Fibroblast of the aortic adventitia (primary cell): ENCODE data around the gene POLR2C. TPM values are rescaled to one million over a fixed set of nuclear protein-coding genes. Genes with fewer than 3 reads are reported as not detected.
A peak's percentile ranks its signal among the peaks of the same experiment; 100 is the strongest.

ENCODE experiments used
- DNase-seq: peaks from one replicate; pipeline ENCODE4 v3.0.0-alpha.2; 2010; ENCODE audit warnings: low read depth
- H3K4me3 ChIP-seq: 2 replicates; pipeline ENCODE4 v1.5.1; 2011; ENCODE audit warnings: low read depth, mild to moderate bottlenecking, control low read depth, low read length, moderate library complexity
- CTCF ChIP-seq: IDR thresholded peaks from 2 replicates; pipeline ENCODE4 v1.5.1; 2011; ENCODE audit warnings: mild to moderate bottlenecking, low read length, control low read depth, inconsistent platforms; ENCODE audit not compliant: insufficient read depth
- total RNA-seq: library from RNA; depleted of rRNA; stranded (reverse); fragments of >200 nt; gene quantifications from 2 replicates; pipeline ENCODE4 v1.2.3, GENCODE V29; 2012; ENCODE audit warnings: low replicate concordance

The POLR2C gene
- total RNA-seq, 1 donor, result 76.6 TPM

DNA sequence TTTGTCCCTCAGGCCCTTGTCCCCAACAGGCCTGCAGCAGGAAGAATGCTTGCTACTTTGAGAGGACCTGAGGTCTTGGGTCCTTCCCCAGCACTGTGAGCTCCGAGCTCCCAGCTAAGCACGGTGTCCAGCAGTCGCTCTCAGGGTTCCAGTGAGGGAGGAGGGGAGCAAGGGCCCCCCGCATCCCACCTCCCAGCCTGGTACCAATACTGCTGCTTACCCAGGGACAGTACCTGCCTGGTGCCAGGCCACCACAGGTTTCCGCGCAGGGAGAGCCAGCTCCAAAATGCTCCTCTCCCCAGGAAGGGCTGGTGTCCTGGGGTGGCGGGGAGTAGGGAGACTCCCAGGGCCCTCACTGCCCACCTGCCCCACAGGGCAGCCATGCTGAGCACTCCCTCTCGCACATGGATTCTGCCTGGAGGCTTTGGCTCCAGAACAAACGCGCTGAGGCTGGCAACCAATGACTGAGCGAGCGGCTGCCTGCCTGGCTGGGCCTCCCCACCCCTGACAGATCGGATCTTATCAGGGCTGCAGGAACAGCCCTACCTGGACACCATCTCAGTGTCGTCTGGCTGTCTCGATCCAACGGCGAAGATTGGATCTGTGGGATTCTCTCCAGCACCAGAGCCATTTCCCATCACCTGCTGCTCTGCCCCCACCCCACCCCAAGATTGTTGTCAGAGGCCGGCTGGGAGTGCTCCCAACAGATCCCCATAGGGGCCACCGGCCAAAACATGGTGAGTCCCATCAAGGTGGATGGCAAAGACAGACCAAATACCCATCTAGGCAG, 21.4 kb downstream of the POLR2C start:
- TF ChIP-seq CTCF, result no peak
- H3K4me3 ChIP-seq, result no peak overlapping the region
- no peak for DNase-seq

- TF ChIP-seq CTCF, result no peak
- peak overlapping the region; percentile 85 for H3K4me3 ChIP-seq
- no peak for DNase-seq
Observed at GRCh38 chr16:57484515-57485005, 22.1 kb downstream of the POLR2C start.

DNA sequence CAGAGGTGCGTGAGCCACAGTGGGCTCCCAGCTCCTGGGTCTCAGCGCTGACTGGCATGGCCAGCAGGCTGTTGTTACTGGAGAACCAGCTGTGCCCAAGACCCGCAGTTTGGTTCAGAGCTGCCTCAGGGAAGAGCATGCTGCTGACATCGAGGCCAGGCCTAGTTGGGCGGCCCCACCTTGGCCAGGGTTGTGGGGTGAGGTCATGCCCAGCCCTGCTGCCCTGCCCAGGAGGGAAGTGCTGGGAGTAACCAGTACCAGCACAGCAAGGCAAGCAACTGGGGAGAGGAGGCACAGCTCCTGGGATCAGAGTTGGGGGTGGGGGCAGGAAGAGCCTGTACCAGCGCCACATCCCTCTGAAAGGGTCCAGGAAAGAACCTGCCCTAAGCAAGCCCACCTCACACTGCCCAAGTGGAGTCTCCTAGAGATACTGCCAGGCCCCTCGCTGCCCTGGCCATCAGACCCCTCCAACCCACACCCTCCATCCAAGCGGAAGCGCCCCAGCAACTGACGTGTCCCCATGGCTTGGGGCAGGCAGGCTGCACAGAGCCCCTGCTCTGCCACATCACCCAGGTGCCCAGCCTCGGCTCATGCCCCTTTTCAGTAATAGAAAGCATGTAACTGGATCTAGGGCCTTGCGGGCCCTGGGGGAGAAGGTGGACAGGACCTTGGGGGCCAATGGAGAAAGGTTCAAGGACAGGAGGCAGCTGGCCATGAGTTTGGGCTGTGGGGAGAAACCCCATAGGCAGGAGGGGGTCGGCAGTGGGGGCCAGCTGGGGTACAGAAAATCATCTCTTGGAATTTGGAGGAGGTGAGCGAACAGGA, 22.8 kb downstream of the POLR2C start:
- no peak for DNase-seq
- peak overlapping the region; percentile 85 for H3K4me3 ChIP-seq
- no peak for TF ChIP-seq CTCF

- peak; percentile 56 for DNase-seq
- peak within 1 kb of the TSS; percentile 85 for H3K4me3 ChIP-seq
- TF ChIP-seq CTCF, result no peak
Observed at GRCh38 chr16:57485916-57486857, 23.7 kb downstream of the POLR2C start, which contains the start of gene DOK4. Gene DOK4 (minus strand): TSS chr16:57486493. CDS start chr16:57479507, 6,986 bp downstream.

DNA sequence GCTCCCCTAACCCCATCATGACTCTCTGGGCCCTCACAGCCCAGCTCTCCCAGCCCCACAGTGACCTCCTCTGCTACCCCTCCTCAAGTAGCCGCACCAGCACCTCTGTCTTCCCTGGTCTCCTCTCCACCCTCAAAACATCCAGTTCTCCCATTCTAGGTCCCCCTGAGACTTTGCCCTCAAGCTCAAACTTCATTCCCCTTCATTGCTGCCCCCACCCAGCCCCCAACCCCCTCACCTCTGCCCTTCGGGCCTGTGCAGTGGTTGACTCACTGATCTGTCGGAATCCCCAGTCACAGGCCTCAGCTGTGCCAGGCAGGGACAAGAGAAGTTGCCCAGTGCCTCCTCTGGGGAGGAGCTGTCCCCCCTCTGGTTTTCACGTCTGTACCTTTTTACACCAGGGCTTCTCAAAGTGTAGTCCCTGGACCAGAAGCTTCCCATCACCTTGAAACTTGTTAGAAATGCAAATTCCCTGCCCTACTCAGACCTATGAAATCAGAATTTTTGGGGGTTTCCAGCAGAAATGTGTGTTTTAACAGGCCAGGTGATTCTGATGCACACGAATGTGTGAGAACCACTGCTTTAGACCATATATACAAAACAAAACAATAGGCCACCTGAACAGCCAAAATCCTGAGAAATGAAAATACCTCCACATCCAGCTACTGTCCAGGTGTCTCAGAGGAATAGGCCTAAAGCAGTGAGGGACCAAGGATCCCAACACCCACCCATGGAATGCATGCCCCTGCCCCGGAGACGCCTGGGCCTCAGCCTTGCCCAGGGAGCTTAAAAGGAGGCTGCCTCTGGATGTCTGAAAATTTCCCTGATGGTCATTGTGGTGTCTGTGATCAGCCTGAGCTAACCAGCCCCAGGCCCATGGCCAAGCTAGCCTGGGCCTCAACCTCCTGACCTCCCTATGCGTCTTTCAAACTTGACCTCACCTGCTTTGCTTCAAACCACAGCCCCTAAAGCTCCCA, 24.7 kb downstream of the POLR2C start:
- TF ChIP-seq CTCF, result no peak
- no peak for DNase-seq
- H3K4me3 ChIP-seq, result peak overlapping the region; percentile 85
